Measurements from ENCODE around the gene ZFP57.

DNA sequence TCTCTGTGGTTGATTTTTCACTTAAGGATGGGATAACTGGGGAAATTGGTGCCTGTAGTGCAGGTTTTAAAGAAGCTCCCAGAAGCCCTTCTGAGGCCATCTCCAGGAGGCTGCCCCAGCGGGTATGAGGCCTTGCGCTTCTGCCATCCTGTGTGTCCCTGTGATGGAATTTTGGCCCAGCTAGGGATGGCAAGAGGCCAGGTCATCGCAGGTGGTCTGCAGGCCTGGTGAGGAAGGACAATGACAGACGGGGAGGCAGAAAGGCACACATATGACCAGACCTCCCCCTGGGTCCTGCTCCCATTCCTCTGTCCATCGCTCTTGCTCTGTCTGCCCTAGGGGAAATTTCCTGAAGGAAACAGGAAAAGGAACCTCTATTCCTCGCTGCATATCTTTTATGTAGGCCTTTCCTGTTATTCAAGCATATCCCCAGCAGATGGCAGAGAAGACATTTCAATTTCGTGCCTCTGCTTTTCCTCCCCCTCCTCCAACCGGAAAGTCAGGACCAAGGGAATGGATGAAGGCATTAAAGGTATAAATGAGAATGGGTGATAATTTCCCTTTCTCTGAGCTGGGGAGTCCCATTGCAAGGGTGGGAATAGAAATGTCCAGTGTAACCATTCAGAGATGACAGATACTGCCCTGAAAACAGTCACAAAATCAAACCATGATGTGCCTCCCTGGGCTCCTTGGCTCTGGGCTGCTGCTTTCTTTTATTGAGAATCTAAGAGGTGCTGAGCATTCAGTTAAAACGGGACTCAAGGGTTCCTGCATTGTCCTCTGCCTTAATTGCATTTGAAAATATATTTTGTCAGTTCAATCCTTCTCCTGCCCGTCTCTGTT is 24.7 kb upstream of the ZFP57 start:
- TF ChIP-seq, protein P1, sequence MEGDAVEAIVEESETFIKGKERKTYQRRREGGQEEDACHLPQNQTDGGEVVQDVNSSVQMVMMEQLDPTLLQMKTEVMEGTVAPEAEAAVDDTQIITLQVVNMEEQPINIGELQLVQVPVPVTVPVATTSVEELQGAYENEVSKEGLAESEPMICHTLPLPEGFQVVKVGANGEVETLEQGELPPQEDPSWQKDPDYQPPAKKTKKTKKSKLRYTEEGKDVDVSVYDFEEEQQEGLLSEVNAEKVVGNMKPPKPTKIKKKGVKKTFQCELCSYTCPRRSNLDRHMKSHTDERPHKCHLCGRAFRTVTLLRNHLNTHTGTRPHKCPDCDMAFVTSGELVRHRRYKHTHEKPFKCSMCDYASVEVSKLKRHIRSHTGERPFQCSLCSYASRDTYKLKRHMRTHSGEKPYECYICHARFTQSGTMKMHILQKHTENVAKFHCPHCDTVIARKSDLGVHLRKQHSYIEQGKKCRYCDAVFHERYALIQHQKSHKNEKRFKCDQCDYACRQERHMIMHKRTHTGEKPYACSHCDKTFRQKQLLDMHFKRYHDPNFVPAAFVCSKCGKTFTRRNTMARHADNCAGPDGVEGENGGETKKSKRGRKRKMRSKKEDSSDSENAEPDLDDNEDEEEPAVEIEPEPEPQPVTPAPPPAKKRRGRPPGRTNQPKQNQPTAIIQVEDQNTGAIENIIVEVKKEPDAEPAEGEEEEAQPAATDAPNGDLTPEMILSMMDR (conservative IDR thresholded peaks at IDR 0.05; ENCODE audit: low read length): peak; percentile 80
- TF ChIP-seq EZH2phosphoT487 (IDR thresholded peaks at IDR 0.05; ENCODE audit: borderline replicate concordance, low read depth, low read length): no peak

Data from OCI-LY7 (cell line).